ENCODE data around the gene FILIP1.

The FILIP1 gene

DNA sequence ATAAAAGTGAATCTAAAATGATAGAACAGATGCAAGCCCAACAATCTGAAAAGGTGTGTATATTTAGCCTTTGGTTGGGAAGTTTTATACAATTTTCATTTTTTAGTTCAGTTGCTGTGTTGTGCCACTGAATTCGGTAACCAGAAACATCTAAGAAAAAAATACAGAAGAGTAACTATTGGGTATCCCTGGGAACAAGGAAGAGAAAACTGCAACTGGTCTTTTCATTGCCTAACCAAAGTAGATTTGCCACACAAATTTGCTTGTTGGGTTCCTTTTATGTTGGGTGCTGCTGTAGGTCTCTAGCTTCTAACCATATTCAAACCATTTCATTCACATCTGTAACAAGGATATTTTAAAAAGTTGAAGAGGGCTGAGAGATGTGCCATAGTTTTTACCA is 206.2 kb downstream of the FILIP1 start:
- no peak for DNase-seq

DNA sequence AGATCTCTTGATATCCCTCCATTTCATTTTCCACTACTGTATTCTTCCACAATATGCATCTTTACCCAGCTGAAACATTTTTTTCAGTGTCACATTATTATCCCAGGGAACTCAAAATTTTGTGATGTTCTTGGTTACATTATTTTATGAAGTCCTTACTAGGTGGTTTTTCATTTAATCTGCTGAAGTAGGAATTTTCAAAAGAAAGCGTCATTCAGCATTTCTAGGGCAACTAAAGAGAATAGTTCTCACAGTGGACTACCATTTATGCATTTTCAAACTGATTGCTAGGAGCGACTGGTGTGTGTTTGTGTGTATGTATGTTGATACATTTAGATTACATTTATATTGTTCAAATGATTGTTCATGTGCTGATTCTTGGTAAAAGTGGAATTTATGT is 206.6 kb downstream of the FILIP1 start:
- DNase-seq: no peak

DNA sequence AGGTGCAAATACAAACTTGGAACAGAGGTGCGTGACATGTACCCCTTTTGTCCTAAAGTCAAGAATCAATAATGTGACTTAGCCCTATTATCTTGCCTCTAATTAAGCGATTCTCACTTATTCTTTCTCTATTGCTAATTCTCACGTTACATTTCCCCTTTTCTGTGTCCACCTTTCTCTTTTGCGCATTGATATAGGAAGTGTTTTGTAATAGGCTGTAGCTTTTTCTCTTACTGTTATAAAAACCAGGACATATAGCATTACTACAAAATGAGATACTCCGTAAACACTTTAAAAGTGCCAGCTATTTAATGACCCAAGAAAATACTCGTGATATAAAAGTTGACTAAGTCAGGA is 208.3 kb downstream of the FILIP1 start:
- DNase-seq: no peak

- peak; percentile 93 to 95 for DNase-seq
Measured at GRCh38 chr6:75284632-75285282, 208.8 kb downstream of the FILIP1 start, which contains the start of gene TMEM30A. Gene TMEM30A, minus strand, starts transcription at chr6:75284792. Its CDS starts 154 bp downstream, at chr6:75284638.

- DNase-seq: peak in 1 of 2 experiments; percentile 2
Measured at GRCh38 chr6:75283907-75284631, 209.5 kb downstream of the FILIP1 start.

- DNase-seq: no peak
Measured at GRCh38 chr6:75282706-75283105, 210.9 kb downstream of the FILIP1 start.

DNA sequence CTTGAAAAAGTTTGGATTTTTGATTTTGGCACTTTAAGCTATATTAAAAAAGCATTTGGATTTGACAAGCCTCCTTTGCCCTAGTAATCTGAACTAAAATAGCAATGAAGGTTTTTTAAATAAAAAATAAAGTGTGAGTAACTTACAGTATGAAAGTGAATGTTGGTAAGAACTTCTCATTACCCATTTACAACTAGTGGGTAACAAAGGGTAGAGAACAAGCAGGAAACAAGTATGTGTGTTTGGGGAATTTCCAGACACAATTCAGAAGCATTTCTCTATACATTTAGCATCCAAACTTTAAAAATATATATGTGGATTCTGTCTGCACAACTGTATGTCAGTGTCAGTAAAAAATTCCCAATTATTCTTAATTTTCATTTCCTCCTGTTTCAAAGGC is 211.9 kb downstream of the FILIP1 start:
- DNase-seq: no peak

DNA sequence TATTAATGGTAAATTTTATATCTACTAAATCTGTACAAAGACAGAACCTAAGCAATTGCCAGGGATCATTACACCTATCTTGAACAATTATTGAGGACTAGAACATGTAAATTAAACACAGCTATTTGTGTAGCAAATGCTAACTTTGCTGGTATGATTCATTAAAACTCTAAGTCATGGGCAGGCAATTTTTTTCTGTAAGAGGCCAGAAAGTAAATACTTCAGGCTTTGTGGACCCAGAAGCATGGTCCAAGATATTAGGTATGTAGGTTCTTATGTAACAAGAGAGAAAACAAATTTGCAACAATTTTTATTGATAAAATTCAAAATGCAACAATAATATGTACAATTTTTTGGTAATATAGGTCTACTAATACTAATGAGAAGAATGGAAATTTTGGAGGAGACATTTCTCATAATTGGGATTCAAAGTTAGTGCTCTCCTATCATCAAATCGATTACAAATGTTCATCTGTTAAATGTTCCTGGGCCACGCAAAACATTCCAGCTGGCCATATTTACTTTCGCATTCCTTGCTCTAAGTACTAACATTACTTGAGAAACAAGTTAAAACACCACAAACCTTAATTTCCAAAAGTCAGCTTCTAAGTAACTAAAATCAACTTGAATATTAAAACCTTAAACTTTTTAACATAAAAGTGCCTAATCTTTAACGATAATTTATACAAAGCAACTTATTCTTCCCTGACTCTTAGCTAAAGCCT is 213.3 kb downstream of the FILIP1 start:
- no peak for DNase-seq

DNA sequence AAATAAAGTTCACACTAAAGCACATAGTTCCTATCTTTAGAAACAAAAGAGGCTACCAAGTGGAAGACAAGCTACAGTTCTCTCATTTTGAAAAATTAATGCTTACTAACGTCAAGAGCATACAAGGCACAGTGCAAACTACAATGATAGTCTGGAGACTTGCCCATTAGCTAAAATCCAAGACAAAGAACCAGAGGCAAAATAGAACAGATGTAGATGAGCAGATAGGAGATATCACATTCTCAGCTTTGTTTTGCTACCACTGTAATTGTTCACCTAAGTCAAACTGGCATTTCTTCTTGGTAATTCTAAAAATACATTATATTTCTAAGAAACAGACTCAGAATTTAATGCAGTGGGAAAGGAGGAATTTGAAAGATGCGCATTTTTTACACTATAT is 214.2 kb downstream of the FILIP1 start:
- DNase-seq: no peak

GRCh38 chr6:75278474-75279077 is 215.0 kb downstream of the FILIP1 start:
- no peak for DNase-seq

GRCh38 chr6:75275067-75275466 is 218.5 kb downstream of the FILIP1 start:
- no peak for DNase-seq

- DNase-seq: no peak
Measured at GRCh38 chr6:75273009-75273408, 220.6 kb downstream of the FILIP1 start.

- no peak for DNase-seq
Measured at GRCh38 chr6:75272145-75272840, 221.3 kb downstream of the FILIP1 start.

DNA sequence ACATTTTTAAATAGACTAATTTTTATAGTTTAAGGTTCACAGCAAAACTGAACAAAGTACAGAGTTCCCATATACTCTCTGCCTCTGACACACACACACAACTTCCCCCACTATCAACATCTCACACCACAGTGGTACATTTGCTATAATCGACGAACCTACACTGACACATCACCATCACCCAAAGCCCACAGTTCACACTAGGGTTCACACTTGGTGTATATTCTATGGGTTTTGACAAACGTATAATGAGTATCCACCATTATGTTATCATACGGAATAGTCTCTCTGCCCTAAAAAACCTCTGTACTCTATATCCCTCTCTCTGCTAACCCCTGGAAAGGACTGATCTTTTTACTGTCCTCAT is 224.6 kb downstream of the FILIP1 start:
- no peak for DNase-seq

- DNase-seq: no peak
Measured at GRCh38 chr6:75268121-75268987, 225.2 kb downstream of the FILIP1 start.

- no peak for DNase-seq
Measured at GRCh38 chr6:75267461-75267860, 226.1 kb downstream of the FILIP1 start.

GRCh38 chr6:75266716-75267291 is 226.8 kb downstream of the FILIP1 start:
- no peak for DNase-seq

DNA sequence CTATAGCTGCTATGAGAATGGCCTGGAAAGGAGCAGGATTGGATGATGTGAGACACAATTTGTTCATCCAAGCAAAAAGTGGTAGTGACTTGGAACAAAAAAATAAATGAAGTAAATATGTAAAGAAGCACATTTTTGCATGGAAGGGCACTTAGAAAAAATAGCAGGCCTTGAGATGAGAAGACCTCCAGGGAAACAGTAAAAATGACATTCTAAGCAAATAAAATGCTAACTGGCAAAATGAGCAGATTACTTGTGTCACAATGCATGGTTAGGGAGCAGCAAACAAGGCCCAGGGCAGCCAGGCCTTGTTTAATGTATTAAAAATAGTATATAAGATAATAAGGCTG is 230.2 kb downstream of the FILIP1 start:
- no peak for DNase-seq

GRCh38 chr6:75262716-75263400 is 230.7 kb downstream of the FILIP1 start:
- DNase-seq: no peak

GRCh38 chr6:75261299-75261698 is 232.3 kb downstream of the FILIP1 start:
- DNase-seq: no peak
